Gastrocnemius medialis (tissue), 4 donors: Measurements from ENCODE around the gene NOTCH1.

Experiments
- POLR2A ChIP-seq, 2 donors: fragments of 450-650 bp; IDR thresholded peaks; one replicate each; pipeline ENCODE4 v1.6.1; 2017; ENCODE audit warnings: antibody characterized with exemption in 2 of 2, mild to moderate bottlenecking in 2 of 2, moderate library complexity in 2 of 2
- TF ChIP-seq, protein P1 (sequence below), 5 experiments: fragments of 450-650 bp in 3 of 5; fragments of 200-600 bp in 2 of 5; sonication (generic) in 2 of 5; IDR thresholded peaks in 4 of 5; conservative IDR thresholded peaks in 1 of 5; 1 replicate in 4 of 5; 2 replicates in 1 of 5; pipeline ENCODE4 v1.5.1; 2016 to 2019; ENCODE audit warnings: antibody characterized with exemption in 5 of 5, mild to moderate bottlenecking in 3 of 5, moderate library complexity in 3 of 5

GRCh38 chr9:136466155-136466541 lies 79.7 kb downstream of the NOTCH1 start:
- TF ChIP-seq, protein P1, sequence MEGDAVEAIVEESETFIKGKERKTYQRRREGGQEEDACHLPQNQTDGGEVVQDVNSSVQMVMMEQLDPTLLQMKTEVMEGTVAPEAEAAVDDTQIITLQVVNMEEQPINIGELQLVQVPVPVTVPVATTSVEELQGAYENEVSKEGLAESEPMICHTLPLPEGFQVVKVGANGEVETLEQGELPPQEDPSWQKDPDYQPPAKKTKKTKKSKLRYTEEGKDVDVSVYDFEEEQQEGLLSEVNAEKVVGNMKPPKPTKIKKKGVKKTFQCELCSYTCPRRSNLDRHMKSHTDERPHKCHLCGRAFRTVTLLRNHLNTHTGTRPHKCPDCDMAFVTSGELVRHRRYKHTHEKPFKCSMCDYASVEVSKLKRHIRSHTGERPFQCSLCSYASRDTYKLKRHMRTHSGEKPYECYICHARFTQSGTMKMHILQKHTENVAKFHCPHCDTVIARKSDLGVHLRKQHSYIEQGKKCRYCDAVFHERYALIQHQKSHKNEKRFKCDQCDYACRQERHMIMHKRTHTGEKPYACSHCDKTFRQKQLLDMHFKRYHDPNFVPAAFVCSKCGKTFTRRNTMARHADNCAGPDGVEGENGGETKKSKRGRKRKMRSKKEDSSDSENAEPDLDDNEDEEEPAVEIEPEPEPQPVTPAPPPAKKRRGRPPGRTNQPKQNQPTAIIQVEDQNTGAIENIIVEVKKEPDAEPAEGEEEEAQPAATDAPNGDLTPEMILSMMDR (IDR thresholded peaks at IDR 0.05 in 4 of 5, conservative IDR thresholded peaks at IDR 0.05 in 1 of 5): no peak
- TF ChIP-seq POLR2A (IDR thresholded peaks at IDR 0.05): no peak
